Middle frontal gyrus (tissue), 1 donor: ENCODE measurements around the gene ZNF224.

Experiments
- DNase-seq: peaks from one replicate; pipeline ENCODE4 v3.0.0-alpha.2; 2015; ENCODE audit warnings: low spot score; ENCODE audit errors: extremely low spot score

ZNF224 gene

DNA sequence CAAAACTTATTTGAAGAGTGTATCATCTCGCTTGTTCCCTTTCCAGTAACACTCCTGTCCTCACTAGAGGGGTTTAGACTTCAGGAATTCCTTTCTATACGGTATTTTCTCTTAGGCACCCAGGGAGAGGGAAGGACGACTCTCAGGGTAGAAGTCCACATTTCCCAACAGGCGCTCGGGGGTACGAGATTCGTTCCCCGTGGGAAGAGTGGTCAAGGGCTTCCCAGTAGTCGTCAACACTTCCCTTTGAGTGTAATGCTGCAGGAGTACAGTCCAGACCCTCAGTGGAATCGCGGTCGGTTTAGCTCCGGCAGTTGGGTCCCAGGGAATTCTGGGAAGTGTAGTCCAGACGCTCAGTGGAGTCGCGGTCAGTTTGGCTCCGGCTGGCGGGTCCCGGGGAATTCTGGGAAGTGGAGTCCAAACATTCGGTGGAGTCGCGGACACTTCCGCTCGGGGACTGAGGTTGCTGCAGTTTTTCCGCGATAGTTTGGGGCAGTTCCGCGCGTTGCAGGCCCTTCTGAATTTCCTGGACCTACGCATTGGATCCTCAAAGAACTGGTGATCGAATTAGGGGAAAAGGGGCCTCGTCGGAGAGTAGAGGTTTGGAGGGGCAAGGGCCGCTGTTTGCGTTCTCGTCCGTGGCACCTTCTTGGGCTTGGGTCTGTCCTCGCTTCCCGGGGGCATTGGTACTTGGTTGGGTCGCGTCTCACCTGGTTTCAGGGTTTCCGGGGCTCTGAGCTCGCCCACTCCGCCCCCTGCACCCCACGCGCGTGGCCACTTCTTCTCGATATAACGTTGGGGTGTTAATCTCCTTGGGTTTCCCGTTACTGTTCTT lies at the start of gene ZNF224:
TSS of gene ZNF224 (plus strand) at position 431 of the 835 bp plus-strand sequence. CDS start 3,513 bp downstream, outside the sequence.
- DNase-seq = peak; percentile 95

DNA sequence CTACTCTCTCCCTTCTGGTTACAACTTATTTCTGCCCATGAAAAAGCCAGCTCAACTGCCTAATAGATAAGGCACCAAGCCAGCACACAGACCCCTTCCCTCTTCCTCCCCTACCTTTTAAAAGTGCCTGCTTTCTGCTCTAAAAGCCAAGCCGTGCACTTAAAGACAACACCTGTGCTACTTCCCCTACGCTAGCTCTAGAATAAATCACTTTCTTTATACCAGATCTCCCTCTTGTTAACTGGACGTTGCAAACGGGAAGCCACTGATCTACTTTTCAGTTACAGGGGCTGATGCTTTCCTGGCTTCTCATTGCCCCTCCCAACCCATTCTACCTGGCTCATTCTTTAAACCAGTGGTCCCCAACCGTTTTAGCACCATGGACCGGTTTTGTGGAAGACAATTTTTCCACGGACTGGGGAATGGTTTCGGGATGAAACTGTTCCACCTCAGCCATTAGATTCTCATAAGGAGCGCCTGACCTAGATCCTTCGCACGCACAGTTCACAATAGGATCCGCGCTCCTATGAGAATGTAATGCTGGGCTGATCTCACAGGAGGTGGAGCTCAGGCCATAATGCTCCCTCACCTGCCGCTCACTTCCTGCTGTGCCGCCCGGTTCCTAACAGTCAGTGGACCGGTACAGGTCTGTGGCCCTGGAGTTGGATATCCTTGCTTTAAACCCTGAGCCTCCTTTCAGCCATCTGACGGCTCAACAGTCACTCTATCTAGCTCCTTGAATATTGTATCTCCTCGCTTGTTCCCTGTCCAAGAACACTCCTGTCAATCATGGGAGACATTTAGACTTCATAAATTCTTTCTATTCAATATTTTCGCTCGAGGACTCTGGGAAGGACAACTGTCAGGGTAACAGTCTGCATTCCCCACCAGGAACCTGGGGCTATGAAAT lies 43.2 kb upstream of the ZNF224 start:
- peak; percentile 4 for DNase-seq

DNA sequence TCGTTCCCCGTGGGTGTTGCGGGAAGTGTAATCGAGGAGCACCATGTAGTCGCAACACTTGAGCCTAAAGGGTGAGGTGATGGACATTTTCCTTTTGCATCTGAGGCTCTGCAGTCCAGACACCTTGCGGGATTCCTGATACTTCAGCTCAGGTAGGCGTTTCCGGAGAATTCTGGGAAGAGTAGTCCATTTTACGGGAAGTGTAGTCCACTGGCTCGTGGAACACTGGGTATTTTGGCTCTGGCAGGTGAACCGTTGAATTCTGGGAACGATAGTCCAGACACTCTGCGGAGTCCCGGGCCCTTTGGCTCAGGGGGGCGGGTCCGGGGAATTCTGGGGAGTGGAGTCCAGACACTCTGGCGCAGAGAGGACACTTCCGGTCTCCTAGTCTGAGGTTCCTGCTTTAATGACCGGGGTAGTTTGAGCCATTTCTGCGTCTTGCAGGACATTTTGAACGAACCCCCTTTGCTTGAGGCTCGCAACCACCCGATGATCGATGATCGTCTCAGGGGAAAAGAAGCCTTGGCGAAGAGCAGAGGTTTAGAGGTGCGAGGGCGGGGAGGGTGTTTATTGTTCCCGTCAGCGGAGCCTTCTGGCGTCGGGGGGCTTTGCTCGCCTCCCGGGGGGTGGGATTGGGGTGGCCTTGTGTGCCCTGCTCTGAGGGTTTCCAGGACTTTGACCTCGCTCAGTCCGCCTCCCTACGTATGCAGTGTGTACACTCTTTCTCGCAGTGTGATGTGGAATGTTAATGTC lies 42.3 kb upstream of the ZNF224 start, which contains the start of gene ZNF223:
TSS of gene ZNF223 (plus strand) at position 387 of the 753 bp plus-strand sequence. CDS start 3,141 bp downstream, outside the sequence.
- peak; percentile 96 for DNase-seq

DNA sequence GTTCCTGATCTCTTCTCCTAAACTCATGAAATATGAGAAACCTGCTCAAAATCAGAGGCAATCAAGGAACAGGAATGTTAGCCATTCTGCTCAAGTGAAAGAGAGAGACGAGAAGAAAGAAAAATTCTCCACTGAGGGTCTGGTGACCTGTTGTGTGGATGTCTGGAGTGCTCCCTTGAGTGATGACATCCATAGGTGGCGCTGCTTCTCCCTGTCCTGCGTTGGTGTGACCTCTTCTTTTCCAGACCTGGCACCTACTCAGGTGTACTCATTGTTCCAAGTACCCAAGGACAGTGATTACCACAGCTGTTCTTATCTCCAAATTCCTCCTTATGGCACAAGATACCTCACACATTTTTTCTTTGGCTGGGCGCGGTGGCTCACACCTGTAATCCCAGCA lies 38.3 kb upstream of the ZNF224 start:
- DNase-seq = no peak

DNA sequence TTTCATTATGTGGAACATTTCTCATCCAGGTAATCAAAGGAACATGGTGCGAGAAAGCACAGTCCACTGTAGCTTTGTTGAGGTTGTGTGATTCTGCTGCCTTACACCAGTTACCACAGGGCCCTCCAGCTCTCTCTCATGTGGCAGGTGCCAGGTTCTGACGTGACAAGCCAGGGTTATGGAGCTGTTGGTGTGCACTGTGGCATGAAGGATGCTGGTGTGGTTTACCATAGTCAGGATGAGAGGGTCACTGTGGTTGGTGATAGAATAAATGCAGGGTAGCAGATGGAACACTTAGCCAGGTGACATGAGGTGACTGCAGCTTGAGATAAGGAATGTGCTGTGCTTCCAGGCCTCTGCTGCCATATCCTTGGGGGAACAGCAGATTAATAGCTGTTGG lies 34.9 kb upstream of the ZNF224 start:
- DNase-seq = no peak

DNA sequence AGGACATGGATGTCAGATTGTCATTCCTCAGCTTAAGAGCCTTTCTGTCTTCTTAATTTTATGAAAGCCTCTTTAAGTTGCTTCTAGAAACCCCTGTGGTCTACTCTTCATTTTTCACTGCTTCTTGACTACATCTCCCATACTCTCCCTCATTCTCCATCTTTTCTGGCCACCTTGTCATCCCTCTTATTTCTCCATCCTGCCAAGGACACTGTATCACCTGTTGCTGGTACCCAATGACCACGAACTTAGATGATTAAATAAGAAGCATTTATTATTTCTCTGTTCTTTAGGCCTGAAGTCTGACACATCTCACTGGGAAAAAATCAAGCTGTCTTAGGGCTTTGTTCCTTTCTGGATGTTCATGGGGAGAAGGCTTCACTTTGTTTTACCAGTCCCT lies 33.1 kb upstream of the ZNF224 start:
- DNase-seq = no peak

DNA sequence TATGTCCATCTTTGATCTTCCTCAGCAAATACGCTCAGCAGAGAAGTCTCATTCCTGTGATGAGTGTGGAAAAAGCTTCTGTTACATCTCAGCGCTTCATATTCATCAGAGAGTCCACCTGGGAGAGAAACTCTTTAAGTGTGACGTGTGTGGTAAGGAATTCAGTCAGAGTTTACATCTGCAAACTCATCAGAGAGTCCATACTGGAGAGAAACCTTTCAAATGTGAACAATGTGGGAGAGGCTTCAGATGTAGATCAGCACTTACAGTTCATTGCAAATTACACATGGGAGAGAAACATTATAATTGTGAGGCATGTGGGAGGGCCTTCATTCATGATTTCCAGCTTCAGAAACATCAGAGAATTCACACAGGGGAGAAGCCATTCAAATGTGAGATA lies 27.9 kb upstream of the ZNF224 start:
- no peak for DNase-seq

DNA sequence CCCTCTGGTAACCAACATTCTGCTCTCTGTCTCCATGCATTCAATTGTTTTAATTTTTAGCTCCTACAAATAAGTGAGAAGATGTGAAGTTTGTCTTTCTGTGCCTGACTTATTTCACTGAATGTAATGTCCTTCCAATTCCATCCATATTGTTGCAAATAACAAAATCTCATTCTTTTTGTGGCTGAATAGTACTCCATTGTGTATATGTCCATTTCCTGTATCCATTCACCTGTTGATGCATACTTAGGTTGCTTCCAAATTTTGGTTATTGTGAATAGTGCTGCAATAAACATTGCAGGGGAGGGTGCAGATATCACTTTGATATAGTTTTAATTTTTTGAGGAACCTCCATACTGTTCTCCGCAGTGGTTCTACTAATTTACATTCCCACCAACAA lies 24.7 kb upstream of the ZNF224 start:
- no peak for DNase-seq

DNA sequence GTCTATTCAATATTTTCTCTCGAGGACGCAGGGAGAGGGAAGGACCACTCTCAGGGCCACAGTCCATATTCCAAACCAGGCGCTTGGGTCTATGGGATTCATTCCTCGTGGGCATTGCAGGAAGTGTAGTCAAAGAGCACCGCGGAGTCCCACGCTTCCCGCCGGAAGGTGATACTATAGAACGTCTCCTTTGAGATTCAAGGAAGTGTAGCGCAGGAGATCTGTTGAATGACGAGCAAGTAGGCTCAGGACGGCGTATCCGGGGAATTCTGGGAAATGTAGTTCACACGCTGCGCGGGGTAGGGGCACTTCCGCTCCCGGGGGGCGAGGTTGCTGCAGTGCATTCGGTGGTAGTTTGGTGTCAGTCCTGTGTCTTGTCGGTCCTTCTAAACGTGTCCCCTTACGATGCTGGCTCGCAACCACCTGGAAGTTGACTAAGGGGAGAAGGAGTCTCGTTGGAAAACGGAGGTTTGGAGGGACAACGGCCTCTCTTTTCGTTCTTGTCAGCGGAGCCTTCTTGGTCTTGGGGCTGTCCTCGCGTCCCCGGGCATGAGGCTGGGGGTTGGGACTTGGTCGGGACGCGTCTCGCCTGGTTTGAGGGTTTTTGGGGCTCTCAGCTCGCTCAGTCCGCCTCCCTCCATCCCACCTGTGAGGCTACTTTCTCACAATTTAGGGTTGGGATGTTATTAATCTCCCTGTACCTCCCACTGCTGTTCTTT lies 22.2 kb upstream of the ZNF224 start, which contains the start of gene ZNF284:
TSS of gene ZNF284 (plus strand) at position 336 of the 719 bp plus-strand sequence. CDS start 4,231 bp downstream, outside the sequence.
- DNase-seq = peak; percentile 85

DNA sequence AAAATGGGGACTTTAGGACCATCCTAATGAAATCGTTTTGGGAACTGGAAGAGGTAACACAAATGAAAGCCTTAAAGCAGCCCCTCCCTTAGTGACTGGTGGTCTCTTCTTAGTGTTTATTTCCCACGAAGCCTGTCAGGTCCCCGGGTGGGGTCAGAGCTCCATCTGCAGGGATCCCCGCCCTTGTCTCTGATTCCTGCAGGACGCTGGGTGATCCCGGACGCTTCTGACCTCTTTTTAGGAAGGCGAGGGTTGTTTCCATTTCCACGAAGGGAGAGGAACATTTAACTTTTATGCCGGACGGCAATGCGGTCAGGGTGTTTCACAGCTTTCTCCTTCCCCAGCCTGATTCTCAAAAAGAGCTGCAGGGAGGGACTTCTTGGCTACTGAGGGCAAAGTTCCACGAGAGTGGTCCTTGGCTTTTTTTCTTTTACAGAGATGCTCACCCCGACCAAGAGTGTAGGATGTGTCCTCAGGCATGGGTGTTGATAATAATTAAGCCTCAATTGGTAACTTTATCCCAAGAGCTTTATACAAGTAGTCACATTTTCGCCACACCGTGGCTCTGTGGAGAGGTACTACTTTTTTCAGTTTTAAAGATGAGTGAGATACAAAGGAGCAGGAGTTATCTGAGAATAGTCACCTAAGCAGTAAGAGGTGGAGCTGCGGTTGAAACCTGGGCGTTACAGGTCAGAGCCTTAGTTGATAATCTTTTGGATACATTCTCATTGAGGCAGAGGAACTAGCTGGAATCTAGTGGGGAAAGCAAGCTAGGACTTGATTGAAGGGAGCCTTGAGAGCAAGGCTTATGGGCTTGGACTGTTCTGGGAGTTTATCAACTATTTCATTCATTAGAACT lies 21.4 kb upstream of the ZNF224 start:
- DNase-seq = no peak

DNA sequence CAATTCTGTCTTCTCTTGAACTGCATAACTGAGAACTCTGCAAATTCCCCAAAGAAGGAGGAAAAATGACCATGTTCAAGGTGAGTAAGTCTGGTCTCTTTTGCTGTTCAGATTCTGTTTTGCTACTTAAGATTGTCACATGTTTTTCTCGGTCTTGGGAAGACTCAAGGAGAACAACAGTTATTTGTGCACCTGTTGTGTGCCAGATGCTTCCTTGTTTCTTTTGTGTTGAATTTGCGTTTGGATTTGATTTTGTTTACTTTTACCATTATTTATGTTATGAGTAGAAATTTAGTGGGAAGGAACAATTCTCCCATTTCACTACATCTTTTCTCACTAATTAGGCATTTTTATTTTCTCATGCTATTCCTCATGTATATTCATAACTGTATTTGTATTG lies 17.8 kb upstream of the ZNF224 start:
- DNase-seq = no peak

DNA sequence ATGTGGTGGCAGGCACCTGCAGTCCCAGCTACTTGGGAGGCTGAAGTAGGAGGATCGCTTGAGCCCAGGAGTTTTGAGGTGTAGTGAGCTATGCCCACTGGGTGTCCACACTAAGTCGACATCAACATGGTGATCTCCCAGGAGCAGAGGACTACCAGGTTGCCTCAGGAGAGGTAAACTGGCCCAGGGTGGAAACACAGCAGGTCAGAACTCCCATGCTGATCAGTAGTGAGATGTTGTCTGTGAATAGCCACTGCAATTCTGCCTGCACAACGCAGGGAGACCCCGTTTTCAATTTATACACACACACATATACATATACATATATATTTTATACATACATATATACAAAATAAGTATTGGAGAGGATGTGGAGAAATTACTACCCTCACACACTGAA lies 2.1 kb upstream of the ZNF224 start:
- no peak for DNase-seq

DNA sequence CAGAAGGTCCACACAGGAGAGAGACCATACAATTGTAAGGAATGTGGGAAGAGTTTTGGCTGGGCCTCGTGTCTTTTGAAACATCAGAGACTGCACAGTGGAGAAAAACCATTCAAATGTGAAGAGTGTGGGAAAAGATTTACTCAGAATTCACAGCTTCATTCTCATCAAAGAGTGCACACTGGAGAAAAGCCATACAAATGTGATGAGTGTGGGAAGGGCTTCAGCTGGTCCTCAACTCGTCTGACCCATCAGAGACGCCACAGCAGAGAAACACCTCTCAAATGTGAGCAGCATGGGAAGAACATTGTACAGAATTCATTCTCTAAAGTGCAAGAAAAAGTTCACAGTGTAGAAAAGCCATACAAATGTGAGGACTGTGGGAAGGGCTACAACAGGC lies 13.6 kb downstream of the ZNF224 start:
- DNase-seq = no peak

DNA sequence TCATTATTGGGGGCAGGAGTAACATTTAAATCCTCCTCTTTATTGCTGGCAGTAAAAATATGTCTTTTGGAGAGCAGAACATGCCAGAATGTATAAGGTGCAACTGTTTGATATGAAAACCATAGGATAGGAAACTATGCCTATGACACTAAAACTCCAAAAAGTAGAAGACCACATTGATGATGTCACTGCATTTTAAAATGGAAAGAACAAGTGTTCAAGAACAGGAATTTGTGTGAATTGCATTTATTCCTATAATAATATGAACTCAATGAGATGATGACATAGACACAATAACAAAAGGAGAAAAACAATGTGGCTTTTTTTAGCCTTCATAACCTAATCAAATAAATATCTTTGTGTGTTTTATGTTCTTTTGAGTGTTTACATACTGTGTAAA lies 15.3 kb downstream of the ZNF224 start:
- DNase-seq = no peak

DNA sequence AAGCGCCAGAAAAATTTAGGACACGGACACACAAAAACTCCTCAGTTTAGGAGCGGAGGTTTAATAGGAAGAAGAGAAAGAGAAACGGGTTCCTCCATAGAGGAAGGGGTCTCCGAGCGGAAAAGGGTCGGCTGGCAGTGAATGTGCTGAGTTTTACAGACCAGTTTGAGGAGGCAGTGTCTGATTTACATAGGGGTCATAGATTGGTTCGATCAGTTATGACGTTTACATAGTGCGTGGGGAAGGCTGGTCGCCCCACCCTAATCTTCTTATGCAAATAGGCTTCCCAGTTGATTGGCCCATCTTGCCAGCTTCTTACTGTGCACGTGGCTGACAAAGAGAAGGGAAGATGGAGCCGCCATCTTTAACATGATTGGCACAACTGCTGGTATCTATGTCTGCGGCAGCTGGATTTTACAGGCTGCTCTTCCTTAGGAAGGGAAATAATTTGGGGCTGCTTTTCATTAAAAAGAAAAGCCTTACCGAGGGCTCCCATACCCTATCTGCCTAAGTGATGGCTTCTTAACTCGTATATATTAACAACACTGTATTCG lies 17.8 kb downstream of the ZNF224 start:
- no peak for DNase-seq

DNA sequence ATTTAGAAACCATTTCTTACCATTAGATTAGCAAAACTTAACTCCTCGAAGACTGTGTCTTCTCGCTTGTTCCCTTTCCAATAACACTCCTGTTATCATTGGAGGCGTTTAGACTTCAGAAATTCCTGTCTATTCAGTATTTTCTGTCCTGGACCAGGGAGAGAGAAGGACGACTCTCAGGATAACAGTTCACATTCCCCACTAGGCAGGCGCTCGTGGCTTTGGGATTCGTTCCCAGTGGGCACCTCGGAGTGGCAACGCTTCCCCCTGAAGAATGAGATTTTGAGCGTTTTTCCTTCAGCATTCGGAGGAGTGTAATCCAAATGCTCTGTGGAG lies 18.6 kb downstream of the ZNF224 start:
- no peak for DNase-seq

DNA sequence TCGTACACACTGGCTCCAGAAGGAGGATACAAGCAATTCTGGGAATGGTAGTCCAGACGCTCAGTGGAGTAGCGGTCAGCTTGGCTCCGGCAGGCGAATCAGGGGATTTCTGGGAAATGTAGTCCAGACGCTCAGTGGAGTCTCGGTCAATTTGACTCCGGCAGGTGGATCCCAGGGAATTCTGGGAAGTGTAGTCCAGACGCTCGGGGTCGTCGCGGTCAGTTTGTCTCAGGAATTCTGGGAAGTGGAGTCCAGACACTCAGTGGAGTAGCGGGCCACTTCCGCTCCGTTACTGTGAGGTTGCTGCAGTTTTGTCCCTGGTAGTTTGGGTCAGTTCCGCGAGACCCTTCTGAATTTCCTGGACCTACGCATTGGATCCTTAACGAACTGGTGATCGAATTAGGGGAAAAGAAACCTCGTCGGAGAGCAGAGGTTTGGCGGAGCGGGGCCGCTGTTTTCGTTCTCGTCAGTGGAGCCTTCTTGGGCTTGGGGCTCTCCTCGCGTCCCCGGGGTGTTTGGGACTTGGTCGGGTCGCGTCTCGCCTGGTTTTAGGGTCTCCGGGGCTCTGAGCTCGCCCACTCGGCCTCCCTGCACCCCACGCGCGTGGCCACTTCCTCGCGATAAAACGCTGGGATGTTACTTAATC lies 19.1 kb downstream of the ZNF224 start, which contains the start of gene ZNF225:
TSS of gene ZNF225 (plus strand) at position 262 of the 646 bp plus-strand sequence. CDS start 2,429 bp downstream, outside the sequence.
- DNase-seq = peak; percentile 100

DNA sequence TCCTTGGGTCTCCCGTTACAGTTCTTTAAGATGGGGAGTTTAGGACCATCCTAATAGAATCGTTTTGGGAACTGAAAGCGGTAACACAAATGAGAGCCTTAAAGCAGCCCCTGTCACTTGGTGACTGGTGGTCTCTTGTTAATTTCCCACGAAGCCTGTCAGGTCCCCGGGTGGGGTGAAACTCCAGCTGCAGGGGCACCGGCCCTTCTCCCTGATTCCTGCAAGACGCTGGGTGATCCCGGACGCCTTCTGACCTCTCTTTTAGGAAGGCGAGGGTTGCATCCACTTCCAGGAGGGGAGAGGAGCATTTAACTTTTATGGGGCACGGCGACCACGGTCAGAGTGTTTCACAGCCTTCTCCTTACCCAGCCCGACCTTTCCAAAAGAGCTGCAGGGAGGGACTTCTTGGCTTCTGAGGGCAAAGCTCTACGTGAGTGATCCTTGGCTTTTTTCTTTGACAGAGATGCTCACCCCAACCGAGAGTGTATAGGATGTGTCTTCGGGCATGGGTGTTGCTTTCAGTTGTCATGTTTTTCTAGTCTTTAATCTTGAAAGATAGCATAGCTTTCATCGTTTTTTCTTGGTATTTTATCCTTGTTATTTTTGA lies 19.7 kb downstream of the ZNF224 start:
- DNase-seq = no peak
